Activated CD4-positive, alpha-beta memory T cell treated with anti-CD3 and anti-CD28 coated beads, Interleukin-2, amount 10 ng/mL, durations not matched to agents 7 days and 5 days (primary cell): Measurements from ENCODE around the gene PSMG3. TPM values are rescaled to one million over a fixed set of nuclear protein-coding genes. Genes with fewer than 3 reads are reported as not detected.

Experiments used
- CTCF ChIA-PET: fragments of 350-600 bp; sonication (Branson Sonifier 250); formaldehyde crosslinking; loops from one replicate; lab custom pipeline; 2021; ENCODE audit warnings: antibody characterized with exemption, inconsistent platforms; lab: Charles Lee
- POLR2A ChIA-PET: fragments of 350-600 bp; sonication (Branson Sonifier 250); formaldehyde crosslinking; loops from one replicate; lab custom pipeline; 2021; ENCODE audit warnings: antibody characterized with exemption; lab: Charles Lee
- DNase-seq: peaks from one replicate; pipeline ENCODE4 v3.0.0-alpha.2; 2020
- H3K27ac Mint-ChIP-seq: one replicate; pipeline ENCODE4 v1.8.0; 2021; ENCODE audit warnings: mild to moderate bottlenecking, mixed read lengths
- H3K27me3 Mint-ChIP-seq: one replicate; pipeline ENCODE4 v1.8.0; 2021; ENCODE audit warnings: mixed read lengths
- H3K36me3 Mint-ChIP-seq: one replicate; pipeline ENCODE4 v1.8.0; 2021; ENCODE audit warnings: low read depth, mixed read lengths
- H3K4me1 Mint-ChIP-seq: one replicate; pipeline ENCODE4 v1.8.0; 2021; ENCODE audit warnings: mixed read lengths
- H3K4me3 Mint-ChIP-seq: one replicate; pipeline ENCODE4 v1.8.0; 2021; ENCODE audit warnings: mild to moderate bottlenecking, mixed read lengths
- H3K9me3 Mint-ChIP-seq: one replicate; pipeline ENCODE4 v1.8.0; 2021; ENCODE audit warnings: mixed read lengths
- total RNA-seq, 2 experiments: library from RNA; stranded (reverse); gene quantifications; one replicate each; pipeline ENCODE4 v1.2.3, GENCODE V29; 2021

Gene PSMG3
- total RNA-seq, 2 experiments from 2014 or later: 32.7 to 34.9 TPM

- no peak overlapping the region for H3K27ac Mint-ChIP-seq
- H3K4me3 Mint-ChIP-seq: no peak overlapping the region
- CTCF ChIA-PET: no interaction called here
These were observed 33.8 kb upstream of the PSMG3 start for GRCh38 chr7:1603346-1604225.

GRCh38 chr7:1602386-1602785, 32.6 kb upstream of the PSMG3 start:
- CTCF ChIA-PET: no interaction called here

More at GRCh38 chr7:1603346-1604225, 33.8 kb upstream of the PSMG3 start:
- Mint-ChIP-seq H3K27me3 (no peaks in the 10 kb centered on the region), H3K9me3 (peaks cover under 1% of the 10 kb centered on the region), H3K36me3 (no peaks in the 10 kb centered on the region), H3K4me1 (no peaks in the 10 kb centered on the region)
- DNase-seq: no peak
- POLR2A ChIA-PET: interaction anchor here (0.7 kb wide), 1 partner anchor 173 kb away, joined by 3 read pairs; no protein-coding TSS in a partner anchor

GRCh38 chr7:1601956-1602355, 32.1 kb upstream of the PSMG3 start:
- no peaks in the 10 kb centered on the region for H3K36me3 Mint-ChIP-seq
- no peak for DNase-seq
- H3K27me3 Mint-ChIP-seq: no peaks in the 10 kb centered on the region
- H3K4me3 Mint-ChIP-seq: no peak overlapping the region
- ChIA-PET POLR2A (no interaction called here), CTCF (no interaction called here)
- H3K4me1 Mint-ChIP-seq: no peaks in the 10 kb centered on the region
- H3K9me3 Mint-ChIP-seq: peaks cover 2% of the 10 kb centered on the region
- H3K27ac Mint-ChIP-seq: no peak overlapping the region

More at GRCh38 chr7:1602386-1602785, 32.6 kb upstream of the PSMG3 start:
- Mint-ChIP-seq H3K4me1 (no peaks in the 10 kb centered on the region), H3K9me3 (peaks cover 2% of the 10 kb centered on the region), H3K4me3 (no peak overlapping the region), H3K27ac (no peak overlapping the region), H3K27me3 (no peaks in the 10 kb centered on the region), H3K36me3 (no peaks in the 10 kb centered on the region)
- POLR2A ChIA-PET: no interaction called here
- no peak for DNase-seq

- Mint-ChIP-seq H3K4me1 (no peaks in the 10 kb centered on the region), H3K36me3 (no peaks in the 10 kb centered on the region), H3K27me3 (no peaks in the 10 kb centered on the region), H3K27ac (no peak overlapping the region), H3K9me3 (peaks cover 2% of the 10 kb centered on the region), H3K4me3 (no peak overlapping the region)
- DNase-seq: no peak
- ChIA-PET POLR2A (no interaction called here), CTCF (no interaction called here)
These were observed 30.0 kb upstream of the PSMG3 start for GRCh38 chr7:1599640-1600395.

- no peak overlapping the region for H3K27ac Mint-ChIP-seq
- no peak for DNase-seq
- H3K9me3 Mint-ChIP-seq: peaks cover 2% of the 10 kb centered on the region
- ChIA-PET POLR2A (no interaction called here), CTCF (no interaction called here)
- no peaks in the 10 kb centered on the region for H3K36me3 Mint-ChIP-seq
- H3K4me3 Mint-ChIP-seq: no peak overlapping the region
- no peaks in the 10 kb centered on the region for H3K4me1 Mint-ChIP-seq
- no peaks in the 10 kb centered on the region for H3K27me3 Mint-ChIP-seq
These were observed 29.3 kb upstream of the PSMG3 start for GRCh38 chr7:1598961-1599639.

- Mint-ChIP-seq H3K27me3 (peaks cover 2% of the 10 kb centered on the region), H3K36me3 (no peaks in the 10 kb centered on the region), H3K27ac (no peak overlapping the region), H3K4me3 (no peak overlapping the region), H3K9me3 (peaks cover 2% of the 10 kb centered on the region), H3K4me1 (no peaks in the 10 kb centered on the region)
- CTCF ChIA-PET: no interaction called here
- POLR2A ChIA-PET: no interaction called here
- DNase-seq: no peak
These were observed 28.5 kb upstream of the PSMG3 start for GRCh38 chr7:1598286-1598685.

GRCh38 chr7:1597791-1598190, 28.0 kb upstream of the PSMG3 start:
- Mint-ChIP-seq H3K27ac (no peak overlapping the region), H3K9me3 (peaks cover 2% of the 10 kb centered on the region), H3K4me3 (no peak overlapping the region), H3K4me1 (peaks cover 1% of the 10 kb centered on the region), H3K36me3 (no peaks in the 10 kb centered on the region), H3K27me3 (peaks cover 7% of the 10 kb centered on the region)
- no peak for DNase-seq
- POLR2A ChIA-PET: no interaction called here
- CTCF ChIA-PET: no interaction called here

- H3K36me3 Mint-ChIP-seq: no peaks in the 10 kb centered on the region
- ChIA-PET POLR2A (no interaction called here), CTCF (no interaction called here)
- peaks cover 2% of the 10 kb centered on the region for H3K9me3 Mint-ChIP-seq
- H3K27me3 Mint-ChIP-seq: peaks cover 13% of the 10 kb centered on the region
- no peak for DNase-seq
- no peak overlapping the region for H3K27ac Mint-ChIP-seq
- H3K4me1 Mint-ChIP-seq: peaks cover 7% of the 10 kb centered on the region
- H3K4me3 Mint-ChIP-seq: no peak overlapping the region
These were observed 27.4 kb upstream of the PSMG3 start for GRCh38 chr7:1597066-1597760.

- ChIA-PET CTCF (no interaction called here), POLR2A (no interaction called here)
- Mint-ChIP-seq H3K27me3 (peaks cover 20% of the 10 kb centered on the region), H3K27ac (no peak overlapping the region), H3K9me3 (peaks cover 2% of the 10 kb centered on the region), H3K4me3 (no peak overlapping the region), H3K36me3 (no peaks in the 10 kb centered on the region), H3K4me1 (peaks cover 9% of the 10 kb centered on the region)
- no peak for DNase-seq
These were observed 26.6 kb upstream of the PSMG3 start for GRCh38 chr7:1596181-1597043.

GRCh38 chr7:1595636-1596035, 25.8 kb upstream of the PSMG3 start:
- Mint-ChIP-seq H3K4me3 (no peak overlapping the region), H3K9me3 (peaks cover 2% of the 10 kb centered on the region), H3K27ac (no peak overlapping the region), H3K27me3 (peaks cover 28% of the 10 kb centered on the region), H3K4me1 (peaks cover 9% of the 10 kb centered on the region), H3K36me3 (no peaks in the 10 kb centered on the region)
- DNase-seq: no peak
- ChIA-PET POLR2A (no interaction called here), CTCF (no interaction called here)

- no peak for DNase-seq
- H3K4me3 Mint-ChIP-seq: no peak overlapping the region
- peaks cover 2% of the 10 kb centered on the region for H3K9me3 Mint-ChIP-seq
- H3K27ac Mint-ChIP-seq: no peak overlapping the region
- ChIA-PET CTCF (no interaction called here), POLR2A (no interaction called here)
- no peaks in the 10 kb centered on the region for H3K36me3 Mint-ChIP-seq
- H3K27me3 Mint-ChIP-seq: peaks cover 32% of the 10 kb centered on the region
- peaks cover 9% of the 10 kb centered on the region for H3K4me1 Mint-ChIP-seq
These were observed 25.2 kb upstream of the PSMG3 start for GRCh38 chr7:1595027-1595426.

GRCh38 chr7:1593904-1594421, 24.1 kb upstream of the PSMG3 start:
- H3K27me3 Mint-ChIP-seq: peaks cover 32% of the 10 kb centered on the region
- H3K36me3 Mint-ChIP-seq: no peaks in the 10 kb centered on the region
- H3K4me1 Mint-ChIP-seq: peaks cover 9% of the 10 kb centered on the region
- CTCF ChIA-PET: no interaction called here
- DNase-seq: no peak
- H3K27ac Mint-ChIP-seq: no peak overlapping the region
- POLR2A ChIA-PET: no interaction called here
- H3K9me3 Mint-ChIP-seq: peaks cover 5% of the 10 kb centered on the region
- no peak overlapping the region for H3K4me3 Mint-ChIP-seq
